Ishikawa (cell line): ENCODE data around the gene ZNF853.

Experiments
- CEBPB ChIP-seq: IDR thresholded peaks from 2 replicates; pipeline ENCODE4 v1.6.1; 2012
- CREB1 ChIP-seq: IDR thresholded peaks from 2 replicates; pipeline ENCODE4 v1.6.1; 2012; ENCODE audit warnings: low read depth
- EGR1 ChIP-seq: IDR thresholded peaks from 2 replicates; pipeline ENCODE4 v1.6.1; 2012
- EP300 ChIP-seq: IDR thresholded peaks from 2 replicates; pipeline ENCODE4 v1.6.1; 2012; ENCODE audit warnings: borderline replicate concordance
- FOXM1 ChIP-seq: IDR thresholded peaks from 2 replicates; pipeline ENCODE4 v1.6.1; 2012; ENCODE audit warnings: low read depth, borderline replicate concordance
- NFIC ChIP-seq: IDR thresholded peaks from 2 replicates; pipeline ENCODE4 v1.6.1; 2012
- RAD21 ChIP-seq: IDR thresholded peaks from 2 replicates; pipeline ENCODE4 v1.6.1; 2012; ENCODE audit warnings: low read depth
- TAF1 ChIP-seq: IDR thresholded peaks from 2 replicates; pipeline ENCODE4 v1.6.1; 2012; ENCODE audit warnings: low read depth, mild to moderate bottlenecking
- TCF12 ChIP-seq: IDR thresholded peaks from 2 replicates; pipeline ENCODE4 v1.6.1; 2012; ENCODE audit warnings: low read depth
- TEAD4 ChIP-seq: IDR thresholded peaks from 2 replicates; pipeline ENCODE4 v1.6.1; 2012
- YY1 ChIP-seq: IDR thresholded peaks from 2 replicates; pipeline ENCODE4 v1.6.1; 2012; ENCODE audit warnings: low read depth
- ZBTB7A ChIP-seq: IDR thresholded peaks from 2 replicates; pipeline ENCODE4 v1.6.1; 2012; ENCODE audit warnings: low read depth
- TF ChIP-seq, protein P1 (sequence below): IDR thresholded peaks from 2 replicates; pipeline ENCODE4 v1.6.1; 2012
- TF ChIP-seq, protein P2 (sequence below): IDR thresholded peaks from 2 replicates; pipeline ENCODE4 v1.6.1; 2012; ENCODE audit warnings: low read depth, mild to moderate bottlenecking
- TF ChIP-seq, protein P3 (sequence below): IDR thresholded peaks from 2 replicates; pipeline ENCODE4 v1.6.1; 2012

ZNF853 gene

DNA sequence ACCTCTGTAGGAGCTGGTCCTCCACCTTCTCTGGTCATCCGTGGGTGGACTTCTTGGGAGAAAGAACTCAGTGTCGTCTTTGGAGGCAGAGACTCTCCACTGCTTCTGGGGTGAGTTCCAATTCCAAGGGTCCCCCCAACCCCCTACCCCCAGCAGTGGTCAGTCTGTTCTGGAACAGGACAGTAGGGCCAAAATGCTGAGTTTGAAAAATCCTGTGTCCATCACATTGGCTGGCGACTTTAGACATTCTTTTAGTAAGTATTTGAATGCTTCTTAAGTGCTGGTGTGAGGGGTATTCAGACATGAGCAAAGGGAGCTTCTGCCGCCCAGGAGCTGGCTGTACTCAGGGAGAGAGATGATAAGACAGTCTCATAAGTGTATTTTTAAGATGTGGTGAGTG, 23.6 kb downstream of the ZNF853 start:
- TF ChIP-seq TCF12 (no peak), ZBTB7A (no peak), YY1 (no peak), TEAD4 (no peak), NFIC (no peak), FOXM1 (no peak), CEBPB (no peak), TAF1 (no peak), EP300 (no peak), EGR1 (no peak), RAD21 (no peak)
- TF ChIP-seq, protein P1, sequence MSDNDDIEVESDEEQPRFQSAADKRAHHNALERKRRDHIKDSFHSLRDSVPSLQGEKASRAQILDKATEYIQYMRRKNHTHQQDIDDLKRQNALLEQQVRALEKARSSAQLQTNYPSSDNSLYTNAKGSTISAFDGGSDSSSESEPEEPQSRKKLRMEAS, result no peak
- TF ChIP-seq, protein P2, sequence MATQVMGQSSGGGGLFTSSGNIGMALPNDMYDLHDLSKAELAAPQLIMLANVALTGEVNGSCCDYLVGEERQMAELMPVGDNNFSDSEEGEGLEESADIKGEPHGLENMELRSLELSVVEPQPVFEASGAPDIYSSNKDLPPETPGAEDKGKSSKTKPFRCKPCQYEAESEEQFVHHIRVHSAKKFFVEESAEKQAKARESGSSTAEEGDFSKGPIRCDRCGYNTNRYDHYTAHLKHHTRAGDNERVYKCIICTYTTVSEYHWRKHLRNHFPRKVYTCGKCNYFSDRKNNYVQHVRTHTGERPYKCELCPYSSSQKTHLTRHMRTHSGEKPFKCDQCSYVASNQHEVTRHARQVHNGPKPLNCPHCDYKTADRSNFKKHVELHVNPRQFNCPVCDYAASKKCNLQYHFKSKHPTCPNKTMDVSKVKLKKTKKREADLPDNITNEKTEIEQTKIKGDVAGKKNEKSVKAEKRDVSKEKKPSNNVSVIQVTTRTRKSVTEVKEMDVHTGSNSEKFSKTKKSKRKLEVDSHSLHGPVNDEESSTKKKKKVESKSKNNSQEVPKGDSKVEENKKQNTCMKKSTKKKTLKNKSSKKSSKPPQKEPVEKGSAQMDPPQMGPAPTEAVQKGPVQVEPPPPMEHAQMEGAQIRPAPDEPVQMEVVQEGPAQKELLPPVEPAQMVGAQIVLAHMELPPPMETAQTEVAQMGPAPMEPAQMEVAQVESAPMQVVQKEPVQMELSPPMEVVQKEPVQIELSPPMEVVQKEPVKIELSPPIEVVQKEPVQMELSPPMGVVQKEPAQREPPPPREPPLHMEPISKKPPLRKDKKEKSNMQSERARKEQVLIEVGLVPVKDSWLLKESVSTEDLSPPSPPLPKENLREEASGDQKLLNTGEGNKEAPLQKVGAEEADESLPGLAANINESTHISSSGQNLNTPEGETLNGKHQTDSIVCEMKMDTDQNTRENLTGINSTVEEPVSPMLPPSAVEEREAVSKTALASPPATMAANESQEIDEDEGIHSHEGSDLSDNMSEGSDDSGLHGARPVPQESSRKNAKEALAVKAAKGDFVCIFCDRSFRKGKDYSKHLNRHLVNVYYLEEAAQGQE, result no peak

DNA sequence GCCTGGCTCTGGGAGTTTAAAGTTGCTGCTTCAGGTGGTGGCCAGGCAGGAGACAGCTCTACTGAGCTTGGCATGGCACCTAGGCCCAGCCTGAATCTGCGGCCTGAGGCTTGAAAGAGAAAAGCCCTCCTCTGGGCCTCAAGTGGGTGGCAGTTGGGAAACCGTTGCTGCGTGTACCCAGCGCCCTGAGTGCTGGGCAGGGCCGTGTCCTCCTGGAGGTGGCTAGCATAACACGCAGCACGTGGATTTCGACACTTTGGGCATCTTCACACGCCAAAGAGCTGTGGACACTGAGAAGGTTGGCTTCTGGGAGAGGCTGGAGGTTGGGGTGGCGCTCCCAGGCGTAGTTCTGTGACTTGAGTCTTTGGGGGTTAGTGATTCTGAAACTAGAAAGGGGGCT, 24.2 kb downstream of the ZNF853 start:
- TF ChIP-seq, protein P3, sequence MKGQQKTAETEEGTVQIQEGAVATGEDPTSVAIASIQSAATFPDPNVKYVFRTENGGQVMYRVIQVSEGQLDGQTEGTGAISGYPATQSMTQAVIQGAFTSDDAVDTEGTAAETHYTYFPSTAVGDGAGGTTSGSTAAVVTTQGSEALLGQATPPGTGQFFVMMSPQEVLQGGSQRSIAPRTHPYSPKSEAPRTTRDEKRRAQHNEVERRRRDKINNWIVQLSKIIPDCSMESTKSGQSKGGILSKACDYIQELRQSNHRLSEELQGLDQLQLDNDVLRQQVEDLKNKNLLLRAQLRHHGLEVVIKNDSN, result no peak
- TF ChIP-seq TCF12 (no peak), NFIC (no peak), FOXM1 (no peak), TAF1 (no peak), TEAD4 (no peak), ZBTB7A (no peak), EGR1 (no peak), YY1 (no peak)
- TF ChIP-seq, protein P2, result no peak
- TF ChIP-seq, protein P1, result no peak

DNA sequence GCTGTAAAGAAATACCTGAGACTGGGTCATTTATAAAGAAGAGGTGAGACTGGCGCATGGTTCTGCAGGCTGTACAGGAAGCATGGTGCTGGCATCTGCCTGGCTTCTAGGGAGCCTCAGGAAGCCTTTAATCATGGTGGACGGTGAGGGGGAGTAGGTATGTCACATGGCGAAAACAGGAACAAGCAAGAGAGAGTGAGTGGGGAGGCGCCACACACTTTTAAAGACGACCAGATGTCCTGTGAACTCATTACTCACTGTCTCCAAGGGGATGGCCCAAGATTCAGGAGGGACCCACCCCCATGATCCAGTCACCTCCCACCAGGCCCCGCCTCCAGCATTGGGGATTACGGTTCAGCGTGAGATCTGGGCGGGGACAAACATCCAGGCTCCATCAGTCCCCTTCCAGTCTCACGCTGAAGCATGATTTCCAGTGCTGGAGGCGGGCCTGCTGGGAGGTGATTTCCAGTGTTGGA, 24.9 kb downstream of the ZNF853 start:
- TF ChIP-seq YY1, result no peak
- TF ChIP-seq, protein P3, result 0 out of 2 replicates have a peak, but pooled peaks have one; percentile 14

DNA sequence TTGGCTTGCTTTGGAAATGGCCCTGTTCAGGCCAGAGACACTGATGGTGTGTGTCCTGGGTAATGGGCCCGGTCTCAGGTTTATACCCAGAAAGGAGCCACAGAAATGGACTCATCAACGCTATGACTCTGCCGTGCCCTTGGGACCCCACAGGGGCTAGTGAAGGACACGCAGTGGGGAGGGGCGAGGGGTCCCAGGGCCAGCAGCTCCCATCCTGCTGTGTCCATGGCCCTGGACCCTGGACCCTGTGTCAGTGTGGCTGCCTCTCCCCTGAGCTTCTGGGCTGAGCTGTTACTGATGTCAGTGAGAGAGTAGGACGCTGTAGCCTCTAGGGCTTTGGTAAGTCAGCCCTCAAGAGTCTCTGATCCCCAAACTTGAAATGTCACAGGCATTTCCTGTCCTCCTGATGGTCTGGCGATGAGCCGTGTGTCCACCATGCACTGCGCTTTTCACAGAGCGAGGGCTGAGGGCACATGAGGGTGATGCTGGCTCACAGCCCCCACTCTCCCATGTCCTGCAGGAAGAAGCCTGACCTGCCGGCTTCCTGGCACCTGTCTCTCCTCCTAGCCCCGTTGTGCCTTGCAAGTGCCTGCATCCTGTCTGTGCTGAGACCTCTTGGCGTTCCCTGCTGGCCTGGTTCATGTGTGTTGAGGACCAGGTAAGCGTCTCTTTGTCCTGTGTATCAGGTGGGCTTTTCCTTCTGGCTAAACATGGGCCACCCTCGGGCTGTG, 26.1 kb downstream of the ZNF853 start:
- TF ChIP-seq FOXM1 (no peak), ZBTB7A (no peak), YY1 (no peak), CREB1 (no peak), TCF12 (no peak), CEBPB (no peak), EGR1 (no peak), RAD21 (no peak), TEAD4 (no peak), TAF1 (no peak), NFIC (no peak), EP300 (no peak)
- TF ChIP-seq, protein P2, result no peak
- TF ChIP-seq, protein P1, result no peak
- TF ChIP-seq, protein P3, result no peak
